Upper lobe of left lung (tissue), 4 donors: ENCODE measurements around the gene LIPC.

Source experiments
- EP300 ChIP-seq, 4 donors: sonication (generic); formaldehyde crosslinking; IDR thresholded peaks; one replicate each; pipeline ENCODE4 v1.5.1; 2017; ENCODE audit warnings: antibody characterized with exemption in 4 of 4, control low read depth in 2 of 4
- TF ChIP-seq, protein P1 (sequence below), 6 experiments: fragments of 450-650 bp in 4 of 6; fragments of 200-600 bp in 2 of 6; sonication (generic) in 2 of 6; IDR thresholded peaks; one replicate each; pipeline ENCODE4 v1.5.1; 2016 to 2019; ENCODE audit warnings: antibody characterized with exemption in 6 of 6

DNA sequence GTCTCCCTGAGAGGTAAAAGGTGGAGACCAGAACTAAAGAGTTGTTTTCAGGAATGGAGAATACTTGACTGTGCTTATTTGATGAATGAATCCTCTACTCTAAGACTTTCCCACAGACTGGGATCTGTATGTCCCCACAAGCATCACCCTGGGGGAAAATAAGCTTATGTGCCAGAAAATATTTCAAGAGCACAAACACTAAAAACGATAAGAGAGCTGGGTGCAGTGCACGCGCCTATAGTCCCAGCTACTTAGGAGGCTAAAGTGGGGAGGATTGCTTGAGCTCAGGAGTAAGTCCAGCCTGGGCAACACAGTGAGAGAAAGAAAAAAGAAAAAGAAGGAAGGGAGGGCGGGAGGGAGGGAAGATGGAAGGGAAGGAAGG, 167.0 kb downstream of the LIPC start:
- no peak for TF ChIP-seq EP300 (IDR thresholded peaks at IDR 0.05)
- TF ChIP-seq, protein P1, sequence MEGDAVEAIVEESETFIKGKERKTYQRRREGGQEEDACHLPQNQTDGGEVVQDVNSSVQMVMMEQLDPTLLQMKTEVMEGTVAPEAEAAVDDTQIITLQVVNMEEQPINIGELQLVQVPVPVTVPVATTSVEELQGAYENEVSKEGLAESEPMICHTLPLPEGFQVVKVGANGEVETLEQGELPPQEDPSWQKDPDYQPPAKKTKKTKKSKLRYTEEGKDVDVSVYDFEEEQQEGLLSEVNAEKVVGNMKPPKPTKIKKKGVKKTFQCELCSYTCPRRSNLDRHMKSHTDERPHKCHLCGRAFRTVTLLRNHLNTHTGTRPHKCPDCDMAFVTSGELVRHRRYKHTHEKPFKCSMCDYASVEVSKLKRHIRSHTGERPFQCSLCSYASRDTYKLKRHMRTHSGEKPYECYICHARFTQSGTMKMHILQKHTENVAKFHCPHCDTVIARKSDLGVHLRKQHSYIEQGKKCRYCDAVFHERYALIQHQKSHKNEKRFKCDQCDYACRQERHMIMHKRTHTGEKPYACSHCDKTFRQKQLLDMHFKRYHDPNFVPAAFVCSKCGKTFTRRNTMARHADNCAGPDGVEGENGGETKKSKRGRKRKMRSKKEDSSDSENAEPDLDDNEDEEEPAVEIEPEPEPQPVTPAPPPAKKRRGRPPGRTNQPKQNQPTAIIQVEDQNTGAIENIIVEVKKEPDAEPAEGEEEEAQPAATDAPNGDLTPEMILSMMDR (IDR thresholded peaks at IDR 0.05): no peak
